ENCODE results near the gene D2HGDH. TPM values are rescaled to one million over a fixed set of nuclear protein-coding genes. Genes with fewer than 3 reads are reported as not detected.

D2HGDH gene
- total RNA-seq, 1 donor from 2014 or later: 17.8 TPM

DNA sequence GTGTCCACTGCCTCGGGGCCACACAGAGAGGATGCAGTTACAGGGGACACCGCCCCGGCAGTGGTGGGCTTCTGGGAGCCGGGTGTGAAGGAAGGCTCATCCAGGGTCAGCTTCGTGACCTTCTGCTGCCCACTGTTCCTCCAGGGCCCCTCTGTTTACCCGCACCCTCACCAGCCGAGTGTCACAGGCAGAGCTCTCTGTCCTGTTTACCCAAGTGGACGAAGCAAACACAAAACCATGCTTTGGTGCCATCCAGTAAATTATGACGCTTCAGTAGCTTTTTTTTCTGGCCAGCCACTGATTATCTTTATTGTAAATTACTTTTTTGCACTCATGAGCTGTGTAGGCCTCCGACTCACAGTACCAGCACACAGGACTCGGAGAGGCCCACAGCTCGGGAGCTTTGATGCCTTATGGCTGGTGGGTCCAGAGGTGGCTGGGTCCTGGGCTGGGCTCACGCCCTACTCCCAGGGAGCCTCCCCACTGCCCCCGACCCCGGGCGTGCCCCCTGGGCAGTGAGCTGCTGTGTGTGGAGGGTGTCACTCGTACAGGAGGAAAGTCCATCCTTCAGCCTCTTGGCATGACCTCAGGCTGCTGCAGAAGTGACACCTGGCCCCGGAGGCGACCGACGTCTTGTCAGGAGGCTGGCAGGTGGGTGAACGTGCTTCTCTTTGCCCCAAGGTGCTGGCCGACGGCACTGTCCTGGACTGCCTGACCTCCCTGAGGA is 9.8 kb downstream of the D2HGDH start:
- no peaks in the 10 kb centered on the region for H3K27me3 ChIP-seq (ENCODE audit: low read depth)
- H3K9me3 ChIP-seq (replicated peaks): peaks cover 9% of the 10 kb centered on the region
- peaks cover 30% of the 10 kb centered on the region for H3K36me3 ChIP-seq
- TF ChIP-seq, protein P1, sequence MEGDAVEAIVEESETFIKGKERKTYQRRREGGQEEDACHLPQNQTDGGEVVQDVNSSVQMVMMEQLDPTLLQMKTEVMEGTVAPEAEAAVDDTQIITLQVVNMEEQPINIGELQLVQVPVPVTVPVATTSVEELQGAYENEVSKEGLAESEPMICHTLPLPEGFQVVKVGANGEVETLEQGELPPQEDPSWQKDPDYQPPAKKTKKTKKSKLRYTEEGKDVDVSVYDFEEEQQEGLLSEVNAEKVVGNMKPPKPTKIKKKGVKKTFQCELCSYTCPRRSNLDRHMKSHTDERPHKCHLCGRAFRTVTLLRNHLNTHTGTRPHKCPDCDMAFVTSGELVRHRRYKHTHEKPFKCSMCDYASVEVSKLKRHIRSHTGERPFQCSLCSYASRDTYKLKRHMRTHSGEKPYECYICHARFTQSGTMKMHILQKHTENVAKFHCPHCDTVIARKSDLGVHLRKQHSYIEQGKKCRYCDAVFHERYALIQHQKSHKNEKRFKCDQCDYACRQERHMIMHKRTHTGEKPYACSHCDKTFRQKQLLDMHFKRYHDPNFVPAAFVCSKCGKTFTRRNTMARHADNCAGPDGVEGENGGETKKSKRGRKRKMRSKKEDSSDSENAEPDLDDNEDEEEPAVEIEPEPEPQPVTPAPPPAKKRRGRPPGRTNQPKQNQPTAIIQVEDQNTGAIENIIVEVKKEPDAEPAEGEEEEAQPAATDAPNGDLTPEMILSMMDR (IDR thresholded peaks at IDR 0.05; ENCODE audit: borderline replicate concordance): no peak
- no peak overlapping the region for H3K27ac ChIP-seq (replicated peaks)
- intact Hi-C loops (cut with micrococcal nuclease): no loop called here
- no peaks in the 10 kb centered on the region for H3K4me1 ChIP-seq
- no peak overlapping the region for H3K4me3 ChIP-seq
- no peak for DNase-seq

DNA sequence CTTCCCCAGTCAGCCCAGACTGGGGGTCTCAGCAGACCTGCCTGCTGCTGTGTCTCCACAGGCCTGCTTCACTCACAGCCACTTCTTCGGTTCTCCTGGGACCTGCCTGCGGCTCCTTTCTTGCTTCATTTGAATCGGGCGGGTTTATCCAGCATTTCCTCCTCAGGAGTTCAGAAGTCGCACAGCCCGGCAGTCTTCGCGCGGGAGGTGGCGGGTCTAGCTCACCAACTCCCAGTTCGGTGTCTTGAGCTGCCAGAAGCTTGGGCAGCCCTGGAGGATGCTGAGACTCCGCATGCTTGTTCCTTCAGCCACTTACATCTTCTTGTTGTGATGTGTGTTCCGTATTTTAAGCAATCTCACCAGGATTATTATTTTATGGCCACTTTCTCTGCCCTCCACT is 10.8 kb downstream of the D2HGDH start:
- TF ChIP-seq, protein P1 (IDR thresholded peaks at IDR 0.05; ENCODE audit: borderline replicate concordance): no peak
- H3K4me3 ChIP-seq: no peak overlapping the region
- peaks cover 9% of the 10 kb centered on the region for H3K9me3 ChIP-seq (replicated peaks)
- H3K27ac ChIP-seq (replicated peaks): no peak overlapping the region
- peaks cover 31% of the 10 kb centered on the region for H3K36me3 ChIP-seq
- DNase-seq: no peak
- no peaks in the 10 kb centered on the region for H3K27me3 ChIP-seq (ENCODE audit: low read depth)
- intact Hi-C loops (cut with micrococcal nuclease): no loop called here
- peaks cover 5% of the 10 kb centered on the region for H3K4me1 ChIP-seq

DNA sequence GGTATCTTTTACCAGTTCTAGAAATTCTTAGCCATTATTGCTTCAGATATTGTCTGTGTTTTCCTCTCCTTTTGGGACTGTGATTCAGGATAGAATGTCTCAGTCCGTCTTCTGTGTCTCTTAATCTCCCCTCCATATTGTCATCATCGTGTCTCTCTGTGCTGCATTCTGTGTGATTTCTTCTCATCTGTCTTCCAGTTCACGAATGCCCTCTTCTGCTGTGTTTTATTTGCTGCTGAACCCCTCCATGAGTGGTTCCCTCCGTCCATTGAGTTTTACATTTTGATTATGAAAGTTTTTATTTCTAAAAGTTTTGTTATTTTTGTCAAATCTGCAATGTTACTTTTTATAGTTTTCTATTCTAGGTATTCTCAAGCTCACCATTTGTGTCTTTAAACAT is 11.7 kb downstream of the D2HGDH start:
- Histone ChIP-seq H3K36me3 (peaks cover 31% of the 10 kb centered on the region), H3K4me3 (no peak overlapping the region), H3K27ac (replicated peaks) (no peak overlapping the region), H3K9me3 (replicated peaks) (peaks cover 9% of the 10 kb centered on the region), H3K4me1 (peaks cover 12% of the 10 kb centered on the region), H3K27me3 (ENCODE audit: low read depth) (no peaks in the 10 kb centered on the region)
- intact Hi-C loops (cut with micrococcal nuclease): no loop called here
- TF ChIP-seq, protein P1 (IDR thresholded peaks at IDR 0.05; ENCODE audit: borderline replicate concordance): no peak
- DNase-seq: no peak

DNA sequence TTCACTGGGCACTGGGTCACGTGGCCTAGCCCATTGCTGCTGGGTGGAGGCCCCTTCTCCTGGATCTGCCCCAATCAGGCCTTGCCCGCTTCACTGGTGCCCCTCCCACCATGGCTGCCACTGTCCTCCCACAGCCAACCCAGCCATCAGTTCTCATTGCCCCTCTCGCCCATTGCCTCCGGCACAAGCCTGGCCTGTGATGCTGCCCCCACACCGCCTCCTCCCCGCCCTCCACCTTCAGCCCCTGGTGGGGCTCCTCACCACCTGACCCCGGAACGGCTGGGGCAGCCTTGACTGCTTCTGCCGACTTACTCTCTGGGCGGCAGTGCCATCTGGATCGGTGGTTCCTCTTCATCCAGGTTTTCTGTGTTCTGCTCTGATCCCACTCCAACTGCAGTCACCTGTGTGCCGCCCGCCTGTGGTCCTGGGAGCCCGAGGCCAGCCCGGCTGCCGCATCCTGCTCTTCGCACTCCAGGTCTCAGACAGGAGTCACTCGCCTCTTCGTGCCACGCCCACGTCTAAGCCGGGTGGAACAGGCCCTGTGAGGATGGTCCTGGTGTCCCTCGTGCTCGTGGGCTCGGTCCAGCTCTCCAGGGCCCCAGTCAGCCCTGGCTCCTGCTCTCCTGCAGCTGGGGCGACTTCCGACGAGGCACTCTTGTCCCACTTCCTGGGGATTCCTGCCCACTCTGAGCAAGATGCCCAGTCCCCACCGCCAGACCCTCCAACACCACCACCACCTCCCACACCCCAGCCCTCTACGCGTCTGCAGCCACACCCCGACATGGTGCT is 14.2 kb downstream of the D2HGDH start:
- H3K4me3 ChIP-seq: no peak overlapping the region
- no peak overlapping the region for H3K27ac ChIP-seq (replicated peaks)
- intact Hi-C loops (cut with micrococcal nuclease): no loop called here
- H3K4me1 ChIP-seq: peaks cover 12% of the 10 kb centered on the region
- H3K9me3 ChIP-seq (replicated peaks): peaks cover 9% of the 10 kb centered on the region
- H3K27me3 ChIP-seq (ENCODE audit: low read depth): no peaks in the 10 kb centered on the region
- no peak for DNase-seq
- TF ChIP-seq, protein P1 (IDR thresholded peaks at IDR 0.05; ENCODE audit: borderline replicate concordance): no peak
- H3K36me3 ChIP-seq: peaks cover 30% of the 10 kb centered on the region

DNA sequence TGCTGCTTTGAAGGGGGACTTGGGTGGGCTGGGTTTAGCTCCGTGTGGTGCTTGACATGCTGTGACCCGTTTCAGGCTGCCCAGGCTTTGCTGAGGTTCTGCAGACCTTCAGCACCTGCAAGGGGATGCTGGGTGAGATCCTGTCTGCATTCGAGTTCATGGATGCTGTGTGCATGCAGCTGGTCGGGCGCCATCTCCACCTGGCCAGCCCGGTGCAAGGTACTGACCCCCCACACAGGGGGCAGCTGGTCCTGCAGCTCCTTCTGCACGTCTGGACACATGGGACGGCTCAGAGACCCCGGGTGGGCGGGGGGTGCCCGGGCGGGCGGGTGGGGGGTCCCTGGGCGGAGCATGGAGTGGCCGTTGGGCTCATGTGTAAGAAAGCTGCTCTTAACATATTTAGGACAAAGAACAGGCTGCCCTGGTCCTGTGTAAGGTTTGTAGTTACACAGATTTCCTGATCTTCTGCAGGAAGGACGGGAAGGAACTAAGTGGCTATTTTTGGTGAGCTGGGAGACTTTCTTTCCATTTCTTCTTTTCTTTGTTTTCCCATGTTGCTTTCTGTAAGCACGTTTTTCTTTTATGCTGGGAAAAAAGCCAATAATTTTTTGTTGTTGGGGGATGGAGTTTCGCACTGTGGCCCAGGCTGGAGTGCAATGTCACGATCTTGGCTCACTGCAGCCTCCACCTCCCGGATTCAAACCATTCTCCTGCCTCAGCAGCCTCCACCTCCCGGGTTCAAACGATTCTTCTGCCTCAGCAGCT is 15.8 kb downstream of the D2HGDH start:
- peaks cover 23% of the 10 kb centered on the region for H3K36me3 ChIP-seq
- DNase-seq: no peak
- intact Hi-C loops (cut with micrococcal nuclease): no loop called here
- no peak overlapping the region for H3K4me3 ChIP-seq
- H3K27me3 ChIP-seq (ENCODE audit: low read depth): no peaks in the 10 kb centered on the region
- TF ChIP-seq, protein P1 (IDR thresholded peaks at IDR 0.05; ENCODE audit: borderline replicate concordance): no peak
- no peak overlapping the region for H3K27ac ChIP-seq (replicated peaks)
- H3K9me3 ChIP-seq (replicated peaks): peaks cover 9% of the 10 kb centered on the region
- H3K4me1 ChIP-seq: peaks cover 12% of the 10 kb centered on the region

Measured in left ventricle myocardium inferior (tissue), 1 donor.